ENCODE measurements around the gene PARP8. TPM values are rescaled to one million over a fixed set of nuclear protein-coding genes. Genes with fewer than 3 reads are reported as not detected.

PARP8 gene
- total RNA-seq, 4 donors from 2014 or later = 12.0 to 34.7 (median 25.3) TPM

DNA sequence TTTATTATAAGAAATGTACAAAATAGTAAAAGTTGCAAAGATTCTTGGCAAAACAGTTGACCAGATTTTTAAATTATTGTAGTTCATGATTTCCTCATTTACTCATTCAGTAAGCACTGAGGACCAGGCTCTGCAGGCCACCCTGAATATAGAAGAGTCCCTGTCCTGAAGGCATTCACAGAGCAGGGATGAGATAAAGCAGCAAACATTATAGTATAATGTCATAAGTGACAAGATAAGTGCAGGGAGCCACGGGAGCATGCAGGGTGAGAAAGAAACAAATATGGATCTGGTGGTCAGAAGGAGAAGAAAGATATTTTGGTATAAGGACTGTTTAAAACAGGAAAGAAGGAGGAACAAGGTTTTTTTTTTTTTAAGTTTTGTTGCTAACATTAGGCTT lies 46.0 kb downstream of the PARP8 start:
- no peak for DNase-seq
- TF ChIP-seq POLR2A (IDR thresholded peaks at IDR 0.05) = no peak
- TF ChIP-seq, protein P1, sequence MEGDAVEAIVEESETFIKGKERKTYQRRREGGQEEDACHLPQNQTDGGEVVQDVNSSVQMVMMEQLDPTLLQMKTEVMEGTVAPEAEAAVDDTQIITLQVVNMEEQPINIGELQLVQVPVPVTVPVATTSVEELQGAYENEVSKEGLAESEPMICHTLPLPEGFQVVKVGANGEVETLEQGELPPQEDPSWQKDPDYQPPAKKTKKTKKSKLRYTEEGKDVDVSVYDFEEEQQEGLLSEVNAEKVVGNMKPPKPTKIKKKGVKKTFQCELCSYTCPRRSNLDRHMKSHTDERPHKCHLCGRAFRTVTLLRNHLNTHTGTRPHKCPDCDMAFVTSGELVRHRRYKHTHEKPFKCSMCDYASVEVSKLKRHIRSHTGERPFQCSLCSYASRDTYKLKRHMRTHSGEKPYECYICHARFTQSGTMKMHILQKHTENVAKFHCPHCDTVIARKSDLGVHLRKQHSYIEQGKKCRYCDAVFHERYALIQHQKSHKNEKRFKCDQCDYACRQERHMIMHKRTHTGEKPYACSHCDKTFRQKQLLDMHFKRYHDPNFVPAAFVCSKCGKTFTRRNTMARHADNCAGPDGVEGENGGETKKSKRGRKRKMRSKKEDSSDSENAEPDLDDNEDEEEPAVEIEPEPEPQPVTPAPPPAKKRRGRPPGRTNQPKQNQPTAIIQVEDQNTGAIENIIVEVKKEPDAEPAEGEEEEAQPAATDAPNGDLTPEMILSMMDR (IDR thresholded peaks at IDR 0.05) = no peak
- H3K4me3 ChIP-seq = no peak overlapping the region
- H3K9me3 ChIP-seq = no peaks in the 10 kb centered on the region
- H3K27ac ChIP-seq = no peak overlapping the region
- H3K27me3 ChIP-seq = no peaks in the 10 kb centered on the region
- H3K36me3 ChIP-seq = no peaks in the 10 kb centered on the region
- peaks cover 0 to 23% (median 6%) of the 10 kb centered on the region in 4 donors for H3K4me1 ChIP-seq

DNA sequence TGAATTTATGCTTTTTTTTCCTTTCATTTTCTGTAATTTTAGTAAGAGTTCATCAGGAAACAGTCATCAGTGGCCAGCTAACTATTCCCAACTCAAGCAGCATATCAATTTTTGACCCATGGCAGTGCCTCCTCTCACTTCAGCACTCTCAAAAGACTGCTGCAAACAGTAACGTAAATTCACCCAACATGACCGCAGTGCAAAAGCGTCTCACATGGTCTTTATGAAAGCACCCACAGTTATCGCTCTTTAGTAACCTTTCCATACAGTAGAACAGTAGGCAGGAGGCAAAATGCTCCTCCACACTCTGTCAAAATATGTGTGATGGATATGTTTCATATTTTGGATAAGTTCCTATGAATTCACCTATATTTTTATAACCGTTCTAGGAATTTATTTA lies 48.6 kb downstream of the PARP8 start:
- H3K36me3 ChIP-seq = no peaks in the 10 kb centered on the region
- no peaks in the 10 kb centered on the region for H3K27me3 ChIP-seq
- peaks cover 0 to 23% (median 6%) of the 10 kb centered on the region in 4 donors for H3K4me1 ChIP-seq
- TF ChIP-seq POLR2A (IDR thresholded peaks at IDR 0.05) = no peak
- TF ChIP-seq, protein P1 (IDR thresholded peaks at IDR 0.05) = no peak
- no peak overlapping the region for H3K4me3 ChIP-seq
- H3K9me3 ChIP-seq = no peaks in the 10 kb centered on the region
- H3K27ac ChIP-seq = no peak overlapping the region
- DNase-seq = no peak

DNA sequence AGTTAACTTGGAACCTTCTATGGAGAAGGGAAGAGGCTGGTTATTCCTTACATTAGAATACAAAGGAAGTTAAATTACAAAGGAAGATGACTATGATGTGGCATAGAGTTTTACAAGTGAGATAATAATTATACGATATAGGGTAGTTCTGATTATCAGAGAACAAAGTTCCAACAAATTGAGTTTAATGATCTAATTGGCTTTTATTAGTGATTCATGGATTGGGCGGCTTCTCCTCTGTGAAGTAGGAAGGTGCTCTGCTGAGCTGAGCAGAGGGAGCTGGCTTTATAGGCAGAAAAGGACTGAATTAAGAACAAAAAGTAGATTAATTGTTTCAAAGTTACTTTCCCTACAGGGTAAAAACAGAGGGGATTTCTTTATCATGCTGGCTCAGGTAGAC lies 49.7 kb downstream of the PARP8 start:
- no peak overlapping the region for H3K27ac ChIP-seq
- no peak overlapping the region for H3K4me3 ChIP-seq
- TF ChIP-seq, protein P1 (IDR thresholded peaks at IDR 0.05) = no peak
- no peak for TF ChIP-seq POLR2A (IDR thresholded peaks at IDR 0.05)
- H3K4me1 ChIP-seq = peaks cover 0 to 16% (median 3%) of the 10 kb centered on the region in 4 donors
- no peak for DNase-seq
- no peaks in the 10 kb centered on the region for H3K9me3 ChIP-seq
- no peaks in the 10 kb centered on the region for H3K27me3 ChIP-seq
- no peaks in the 10 kb centered on the region for H3K36me3 ChIP-seq

DNA sequence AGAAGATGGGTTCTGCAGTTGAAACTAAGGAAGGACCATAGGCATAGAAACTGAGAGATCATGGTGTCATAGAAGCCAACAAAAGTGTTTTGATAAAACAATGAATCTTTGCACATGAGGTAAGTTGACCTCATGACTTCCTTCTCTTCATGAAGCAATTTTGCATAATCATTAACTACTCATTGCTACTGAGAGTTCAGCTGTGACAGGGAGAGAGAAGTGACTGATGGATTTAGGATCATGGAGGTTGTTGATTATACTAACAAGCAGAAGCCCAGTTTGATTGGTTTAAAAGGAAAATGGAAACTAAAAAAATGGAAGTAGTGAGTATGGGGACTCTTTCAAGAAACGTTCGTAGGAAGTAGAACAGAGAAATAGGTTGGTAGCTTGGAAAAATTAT lies 51.2 kb downstream of the PARP8 start:
- no peak for DNase-seq

DNA sequence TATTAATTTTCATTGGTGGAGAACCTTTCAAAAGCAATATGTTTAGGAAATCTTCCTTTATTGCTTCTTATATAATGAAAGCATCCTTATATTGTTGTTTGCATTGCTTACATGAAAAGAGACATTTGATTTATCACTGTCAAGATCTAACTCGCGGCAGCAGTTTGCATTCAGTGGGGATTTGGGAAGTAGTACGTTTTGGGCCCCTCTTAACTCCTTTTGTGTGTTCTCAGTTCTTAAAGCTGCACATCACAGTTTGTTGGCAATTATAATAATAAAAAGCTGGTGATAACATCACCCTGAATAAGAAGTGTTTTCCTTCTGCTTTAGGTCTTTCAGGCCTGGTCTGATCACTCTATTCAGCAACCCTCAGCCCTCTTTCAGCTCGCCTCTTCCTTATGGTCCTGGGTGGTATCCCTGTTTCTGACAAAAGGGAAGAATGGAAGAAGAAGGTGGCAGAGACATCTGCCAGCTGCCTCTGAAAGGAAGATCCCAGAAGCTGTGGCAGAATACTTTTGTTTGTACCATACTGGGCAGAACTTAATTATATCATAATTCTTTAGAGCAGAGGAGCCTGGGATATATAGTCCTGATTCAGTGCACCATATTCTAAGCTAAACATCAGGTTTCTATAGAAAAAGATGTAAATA lies 53.7 kb downstream of the PARP8 start:
- Histone ChIP-seq H3K36me3 (no peaks in the 10 kb centered on the region), H3K4me1 (peaks cover 0 to 6% (median 1%) of the 10 kb centered on the region in 4 donors), H3K27me3 (no peaks in the 10 kb centered on the region), H3K4me3 (no peak overlapping the region), H3K9me3 (no peaks in the 10 kb centered on the region), H3K27ac (no peak overlapping the region)
- DNase-seq = no peak
- TF ChIP-seq, protein P1 (IDR thresholded peaks at IDR 0.05) = no peak
- no peak for TF ChIP-seq POLR2A (IDR thresholded peaks at IDR 0.05)

More for the DNA sequence above, 51.2 kb downstream of the PARP8 start:
- H3K4me3 ChIP-seq = no peak overlapping the region
- no peaks in the 10 kb centered on the region for H3K36me3 ChIP-seq
- H3K27ac ChIP-seq = no peak overlapping the region
- peaks cover 0 to 6% (median 2%) of the 10 kb centered on the region in 4 donors for H3K4me1 ChIP-seq
- no peaks in the 10 kb centered on the region for H3K9me3 ChIP-seq
- TF ChIP-seq POLR2A (IDR thresholded peaks at IDR 0.05) = no peak
- TF ChIP-seq, protein P1 (IDR thresholded peaks at IDR 0.05) = no peak
- no peaks in the 10 kb centered on the region for H3K27me3 ChIP-seq

All from Peyer's patch (tissue), 4 donors.